Dermis lymphatic vessel endothelial cell (primary cell): ENCODE data around the gene CCT3. TPM values are rescaled to one million over a fixed set of nuclear protein-coding genes. Genes with fewer than 3 reads are reported as not detected.

Experiments
- total RNA-seq: library from RNA; depleted of rRNA; stranded (reverse); fragments of >200 nt; gene quantifications from 2 replicates; pipeline ENCODE4 v1.2.1, GENCODE V29; 2014

Gene CCT3
- 378 and 523 TPM in 2 replicates for total RNA-seq

GRCh38 chr1:156338180-156338976, at the start of gene CCT3, which contains the start of gene TSACC:
Gene CCT3 (minus strand): TSS chr1:156338292. CDS start chr1:156338184, 108 bp downstream.
Gene TSACC (plus strand): TSS chr1:156338526. CDS start chr1:156339758, 1,232 bp downstream.

GRCh38 chr1:156368889-156369684, 31.0 kb upstream of the CCT3 start, which contains the start of gene RHBG:
Gene RHBG (plus strand): TSS chr1:156369211. CDS start chr1:156369250, 39 bp downstream.

GRCh38 chr1:156298852-156299357, 39.2 kb downstream of the CCT3 start, which contains the start of gene VHLL:
Gene VHLL (minus strand): TSS chr1:156299307. CDS start chr1:156299189, 118 bp downstream.

GRCh38 chr1:156295391-156295947, 42.6 kb downstream of the CCT3 start, which contains the start of gene GLMP:
Gene GLMP (minus strand): TSS chr1:156295679. CDS start chr1:156295645, 34 bp downstream.

GRCh38 chr1:156284112-156284511, 54.0 kb downstream of the CCT3 start, which contains the start of gene TMEM79:
Gene TMEM79 (plus strand): TSS chr1:156284325. CDS start chr1:156285227, 902 bp downstream.

GRCh38 chr1:156282479-156283222, 55.4 kb downstream of the CCT3 start, which contains the start of gene SMG5:
Gene SMG5 (minus strand): TSS chr1:156282825. CDS start chr1:156282680, 145 bp downstream.

Other genes starting within 250 kb of the CCT3 start
- gene LMNA, start 223.6 kb downstream of the CCT3 start, total RNA-seq = 254 and 363 TPM in 2 replicates
- gene SEMA4A, start 184.7 kb downstream of the CCT3 start, total RNA-seq = 0.52 and 0.65 TPM in 2 replicates
- 10.1 and 10.3 TPM in 2 replicates for gene SLC25A44, start 144.2 kb downstream of the CCT3 start, total RNA-seq
- gene PMF1, start 125.3 kb downstream of the CCT3 start, total RNA-seq = 58.4 and 60.4 TPM in 2 replicates
- 0.33 and 0.43 TPM in 2 replicates for gene BGLAP, start 96.1 kb downstream of the CCT3 start, total RNA-seq
- gene PAQR6, start 90.2 kb downstream of the CCT3 start, total RNA-seq = 0.33 and 0.52 TPM in 2 replicates
- 38.4 and 42.6 TPM in 2 replicates for gene SMG5, start 55.5 kb downstream of the CCT3 start, total RNA-seq
- 0.54 and 0.95 TPM in 2 replicates for gene TMEM79, start 54.0 kb downstream of the CCT3 start, total RNA-seq
- gene GLMP, start 42.6 kb downstream of the CCT3 start, total RNA-seq = 48.9 and 54.0 TPM in 2 replicates
- 0.11 TPM in 1 of 2 replicates, not detected in the other for gene VHLL, start 39.0 kb downstream of the CCT3 start, total RNA-seq
- 0.09 and 0.11 TPM in 2 replicates for gene TSACC, start 234 bp upstream of the CCT3 start, total RNA-seq
- not detected in 2 replicates for gene RHBG, start 30.9 kb upstream of the CCT3 start, total RNA-seq
- gene MEF2D, start 162.5 kb upstream of the CCT3 start, total RNA-seq = 4.6 and 6.8 TPM in 2 replicates
- 2.4 and 2.8 TPM in 2 replicates for gene IQGAP3, start 234.3 kb upstream of the CCT3 start, total RNA-seq
- gene TTC24, start 241.4 kb upstream of the CCT3 start, total RNA-seq = not detected in 2 replicates